Measurements from ENCODE around the gene SLC6A8. TPM values are rescaled to one million over a fixed set of nuclear protein-coding genes. Genes with fewer than 3 reads are reported as not detected.
A peak's percentile ranks its signal among the peaks of the same experiment; 100 is the strongest.

SLC6A8 gene
- 21.7 and 43.3 TPM in 2 replicates for total RNA-seq (2014; rRNA removed; shearing (Covaris generic))

- peak; percentile 47 for DNase-seq (ENCODE audit: low spot score)
These were observed at the start of gene SLC6A8 for GRCh38 chrX:153687121-153688039. Gene SLC6A8, plus strand, starts transcription at chrX:153687926. Its CDS starts 649 bp downstream, at chrX:153688575.

GRCh38 chrX:153638041-153638371, 49.7 kb upstream of the SLC6A8 start:
- DNase-seq (ENCODE audit: low spot score) = no peak

- DNase-seq (ENCODE audit: low spot score) = no peak
These were observed 49.1 kb upstream of the SLC6A8 start for GRCh38 chrX:153638436-153639176.

- no peak for DNase-seq (ENCODE audit: low spot score)
These were observed 48.3 kb upstream of the SLC6A8 start for GRCh38 chrX:153639177-153640044.

- no peak for DNase-seq (ENCODE audit: low spot score)
These were observed 47.6 kb upstream of the SLC6A8 start for GRCh38 chrX:153640045-153640686.

GRCh38 chrX:153640736-153641575, 46.8 kb upstream of the SLC6A8 start:
- no peak for DNase-seq (ENCODE audit: low spot score)

- no peak for DNase-seq (ENCODE audit: low spot score)
These were observed 46.1 kb upstream of the SLC6A8 start for GRCh38 chrX:153641627-153642026.

- DNase-seq (ENCODE audit: low spot score) = no peak
These were observed 45.6 kb upstream of the SLC6A8 start for GRCh38 chrX:153642051-153642654.

GRCh38 chrX:153642655-153643430, 44.9 kb upstream of the SLC6A8 start:
- no peak for DNase-seq (ENCODE audit: low spot score)

GRCh38 chrX:153643431-153644351, 44.0 kb upstream of the SLC6A8 start:
- DNase-seq (ENCODE audit: low spot score) = no peak

- no peak for DNase-seq (ENCODE audit: low spot score)
These were observed 43.2 kb upstream of the SLC6A8 start for GRCh38 chrX:153644356-153645125.

- DNase-seq (ENCODE audit: low spot score) = no peak
These were observed 42.6 kb upstream of the SLC6A8 start for GRCh38 chrX:153645151-153645550.

GRCh38 chrX:153645921-153646488, 41.7 kb upstream of the SLC6A8 start:
- DNase-seq (ENCODE audit: low spot score) = no peak

GRCh38 chrX:153646620-153647373, 40.9 kb upstream of the SLC6A8 start, which contains the start of gene DUSP9:
Gene DUSP9, plus strand, starts transcription at chrX:153647203. Its CDS starts 751 bp downstream, at chrX:153647954.
- no peak for DNase-seq (ENCODE audit: low spot score)

GRCh38 chrX:153647461-153648357, 40.0 kb upstream of the SLC6A8 start:
- DNase-seq (ENCODE audit: low spot score) = no peak
